ENCODE data around the gene NGLY1. TPM values are rescaled to one million over a fixed set of nuclear protein-coding genes. Genes with fewer than 3 reads are reported as not detected.

Gene NGLY1
- total RNA-seq, 3 donors from 2014 or later = 29.8 to 53.3 (median 41.0) TPM

DNA sequence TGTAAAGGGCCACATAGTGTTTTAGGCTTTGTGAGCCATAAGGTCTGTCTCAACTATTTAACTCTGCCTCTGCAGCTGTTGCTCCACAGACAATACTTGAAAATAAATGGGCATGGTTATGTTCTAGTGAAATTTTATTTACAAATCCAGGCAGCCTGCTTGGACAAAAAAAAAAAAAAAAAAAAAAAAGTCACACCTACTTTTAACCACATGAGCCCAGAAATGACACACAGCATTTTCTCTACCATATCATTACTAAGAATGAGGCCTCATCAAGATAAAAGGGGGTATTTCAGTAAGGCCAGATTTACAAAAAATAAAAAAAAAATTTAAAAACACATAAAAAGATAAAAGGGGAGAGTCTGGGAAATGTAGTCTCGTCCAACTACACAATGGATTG, 1.7 kb upstream of the NGLY1 start:
- TF ChIP-seq CTCF (IDR thresholded peaks at IDR 0.05) (no peak), POLR2AphosphoS5 (IDR thresholded peaks at IDR 0.05) (no peak), POLR2A (IDR thresholded peaks at IDR 0.05) (no peak)
- H3K27ac ChIP-seq = no peak overlapping the region
- DNase-seq (ENCODE audit: low spot score in 2 of 2) = no peak
- H3K4me1 ChIP-seq = peaks cover 0 to 4% of the 10 kb centered on the region in 2 donors
- no peaks in the 10 kb centered on the region for H3K36me3 ChIP-seq
- intact Hi-C loops (cut with DNase I; ENCODE audit: low total_unique reads) = no loop called here
- H3K9me3 ChIP-seq = no peaks in the 10 kb centered on the region
- H3K4me3 ChIP-seq = no peak overlapping the region
- H3K27me3 ChIP-seq = no peaks in the 10 kb centered on the region

- peak in 1 of 2 donors; percentile 21 for DNase-seq (ENCODE audit: low spot score in 2 of 2)
- peak overlapping the region; percentile 73 to 93 (median 80) for H3K4me3 ChIP-seq
- no peaks in the 10 kb centered on the region for H3K27me3 ChIP-seq
- TF ChIP-seq CTCF (IDR thresholded peaks at IDR 0.05) (no peak), POLR2A (IDR thresholded peaks at IDR 0.05) (no peak), POLR2AphosphoS5 (IDR thresholded peaks at IDR 0.05) (no peak)
- H3K9me3 ChIP-seq = no peaks in the 10 kb centered on the region
- peaks cover 0 to 4% of the 10 kb centered on the region in 2 donors for H3K4me1 ChIP-seq
- peak overlapping the region; percentile 91 to 94 for H3K27ac ChIP-seq
- intact Hi-C loops (cut with DNase I; ENCODE audit: low total_unique reads) = no loop called here
- no peaks in the 10 kb centered on the region for H3K36me3 ChIP-seq
Measured at GRCh38 chr3:25783661-25784512, 644 bp upstream of the NGLY1 start.

DNA sequence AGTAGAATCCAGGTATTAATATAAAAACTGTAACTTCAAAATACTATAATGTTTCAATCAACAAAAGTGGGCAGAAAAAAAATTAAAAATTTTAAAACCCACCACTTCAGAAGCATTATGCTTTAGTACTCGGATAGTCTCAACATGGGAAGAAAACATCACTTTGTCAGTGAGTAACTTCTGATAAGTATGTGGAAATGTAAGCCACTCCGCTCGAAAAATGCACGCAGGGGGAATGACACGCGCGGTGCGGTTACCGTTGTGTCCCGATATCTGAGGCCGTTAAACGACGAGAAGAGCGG, 656 bp downstream of the NGLY1 start:
- Histone ChIP-seq H3K27me3 (no peaks in the 10 kb centered on the region), H3K9me3 (no peaks in the 10 kb centered on the region), H3K36me3 (no peaks in the 10 kb centered on the region), H3K4me1 (peaks cover 0 to 4% of the 10 kb centered on the region in 2 donors), H3K27ac (peak overlapping the region; percentile 91 to 94), H3K4me3 (peak overlapping the region; percentile 73 to 93 (median 80))
- TF ChIP-seq POLR2A (IDR thresholded peaks at IDR 0.05) = no peak
- TF ChIP-seq CTCF (IDR thresholded peaks at IDR 0.05) = no peak
- no peak for TF ChIP-seq POLR2AphosphoS5 (IDR thresholded peaks at IDR 0.05)
- intact Hi-C loops (cut with DNase I; ENCODE audit: low total_unique reads) = no loop called here
- DNase-seq (ENCODE audit: low spot score in 2 of 2) = no peak

DNA sequence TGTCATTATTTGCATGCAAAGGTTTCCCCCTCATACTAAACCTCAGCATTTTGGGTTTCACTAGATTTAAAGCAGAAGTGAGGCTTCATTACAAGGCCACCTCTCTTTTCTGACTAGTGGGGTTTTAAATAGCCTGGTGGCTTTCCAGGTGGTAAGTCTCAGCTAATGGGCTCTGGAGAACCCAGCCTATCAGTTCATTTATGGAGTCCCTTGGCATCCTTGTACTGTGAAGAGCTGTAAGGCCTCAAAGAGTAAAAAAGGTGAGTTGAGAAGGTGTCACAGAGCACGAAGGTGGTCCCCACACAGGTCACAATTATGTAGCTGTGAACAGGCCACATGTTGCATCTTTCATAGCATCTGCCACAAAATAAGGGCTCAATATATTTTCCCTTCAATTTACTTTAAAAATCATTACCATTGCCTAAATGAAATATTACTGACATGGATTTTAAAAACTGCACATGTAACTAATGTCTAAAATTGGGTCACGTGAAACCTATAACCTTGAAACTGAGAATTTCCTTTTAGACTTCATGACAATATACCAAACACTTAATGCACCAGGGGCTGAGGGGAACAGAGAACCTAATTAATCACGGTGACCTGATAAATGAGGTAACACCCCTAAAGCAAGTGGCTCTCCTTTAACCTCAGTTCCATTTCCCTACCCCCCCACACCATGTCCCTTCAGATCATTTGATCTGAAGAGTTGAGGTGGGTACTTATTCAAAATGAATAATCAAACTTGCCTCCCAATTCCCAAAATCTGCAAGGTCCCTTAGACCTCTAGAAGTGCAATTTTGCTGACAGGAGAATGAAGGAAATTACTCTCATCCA, 1.3 kb downstream of the NGLY1 start:
- H3K4me3 ChIP-seq = peak overlapping the region; percentile 73 to 93 (median 80)
- no peak for TF ChIP-seq CTCF (IDR thresholded peaks at IDR 0.05)
- no peak for TF ChIP-seq POLR2AphosphoS5 (IDR thresholded peaks at IDR 0.05)
- TF ChIP-seq POLR2A (IDR thresholded peaks at IDR 0.05) = no peak
- no peak for DNase-seq (ENCODE audit: low spot score in 2 of 2)
- H3K27me3 ChIP-seq = no peaks in the 10 kb centered on the region
- peaks cover 0 to 4% of the 10 kb centered on the region in 2 donors for H3K4me1 ChIP-seq
- H3K36me3 ChIP-seq = no peaks in the 10 kb centered on the region
- intact Hi-C loops (cut with DNase I; ENCODE audit: low total_unique reads) = no loop called here
- no peak overlapping the region for H3K27ac ChIP-seq
- no peaks in the 10 kb centered on the region for H3K9me3 ChIP-seq
